Eye (tissue), 1 donor: ENCODE results near the gene COLEC11.
"Not testable (repeated sequence)": the region's sequence is repeated elsewhere in the genome, so short reads cannot be mapped to it uniquely, and the experiment has no call there.

Experiments used
- DNase-seq: peaks from one replicate; pipeline ENCODE4 v3.0.0-alpha.2; 2015

COLEC11 gene

GRCh38 chr2:3655871-3656761, 61.2 kb downstream of the COLEC11 start:
- DNase-seq, result no peak

DNA sequence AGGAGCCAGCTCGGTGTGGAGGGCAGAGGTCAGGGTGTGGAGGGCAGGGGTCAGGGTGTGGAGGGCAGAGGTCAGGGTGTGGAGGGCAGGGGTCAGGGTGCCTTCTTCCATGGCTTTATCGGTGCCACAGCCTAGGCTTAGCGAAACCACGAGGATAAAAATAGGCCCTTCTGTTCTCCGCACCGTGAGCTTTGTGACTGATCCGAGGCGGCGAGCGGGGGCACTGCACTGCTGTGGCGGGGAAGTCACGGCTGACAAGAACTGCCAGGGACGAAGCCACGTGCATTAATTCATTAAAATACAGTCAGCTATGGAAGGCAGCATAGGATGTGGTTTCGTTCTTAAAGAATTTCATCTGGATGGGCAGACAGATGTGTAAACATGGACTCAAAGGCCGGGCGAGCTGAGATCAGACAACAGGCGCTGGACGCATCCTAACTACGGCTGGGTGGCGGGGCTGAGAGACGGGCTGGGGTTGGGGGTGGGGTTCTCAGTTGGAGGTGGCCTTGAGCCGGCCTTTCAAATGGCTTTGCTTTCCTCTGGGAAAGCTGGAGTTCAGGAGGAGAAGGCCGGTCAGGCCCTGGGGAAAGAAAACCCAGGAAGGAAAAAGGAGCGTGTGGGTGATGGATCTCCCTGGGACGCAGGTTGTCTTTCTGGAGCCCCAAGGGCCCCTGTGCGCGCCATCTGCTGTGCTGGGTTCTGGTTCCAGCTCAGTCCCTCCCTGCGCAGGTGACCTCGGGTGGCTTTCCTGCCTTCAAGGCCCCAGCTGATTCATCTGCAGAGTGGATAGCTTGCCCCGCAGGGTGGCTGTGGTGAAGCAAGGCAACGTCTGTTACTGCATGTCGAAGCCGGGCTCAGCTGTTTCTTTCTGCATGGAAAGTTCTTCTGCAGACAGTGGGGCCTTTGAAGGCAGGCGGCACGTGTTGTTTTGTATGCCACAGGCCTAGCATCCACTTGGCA, 62.1 kb downstream of the COLEC11 start:
- peak; percentile 85 for DNase-seq

GRCh38 chr2:3657881-3658280, 63.0 kb downstream of the COLEC11 start, which contains the start of gene ALLC:
Gene ALLC (plus strand): TSS chr2:3658200. CDS start chr2:3671158, 12,958 bp downstream.
- DNase-seq, result no peak

DNA sequence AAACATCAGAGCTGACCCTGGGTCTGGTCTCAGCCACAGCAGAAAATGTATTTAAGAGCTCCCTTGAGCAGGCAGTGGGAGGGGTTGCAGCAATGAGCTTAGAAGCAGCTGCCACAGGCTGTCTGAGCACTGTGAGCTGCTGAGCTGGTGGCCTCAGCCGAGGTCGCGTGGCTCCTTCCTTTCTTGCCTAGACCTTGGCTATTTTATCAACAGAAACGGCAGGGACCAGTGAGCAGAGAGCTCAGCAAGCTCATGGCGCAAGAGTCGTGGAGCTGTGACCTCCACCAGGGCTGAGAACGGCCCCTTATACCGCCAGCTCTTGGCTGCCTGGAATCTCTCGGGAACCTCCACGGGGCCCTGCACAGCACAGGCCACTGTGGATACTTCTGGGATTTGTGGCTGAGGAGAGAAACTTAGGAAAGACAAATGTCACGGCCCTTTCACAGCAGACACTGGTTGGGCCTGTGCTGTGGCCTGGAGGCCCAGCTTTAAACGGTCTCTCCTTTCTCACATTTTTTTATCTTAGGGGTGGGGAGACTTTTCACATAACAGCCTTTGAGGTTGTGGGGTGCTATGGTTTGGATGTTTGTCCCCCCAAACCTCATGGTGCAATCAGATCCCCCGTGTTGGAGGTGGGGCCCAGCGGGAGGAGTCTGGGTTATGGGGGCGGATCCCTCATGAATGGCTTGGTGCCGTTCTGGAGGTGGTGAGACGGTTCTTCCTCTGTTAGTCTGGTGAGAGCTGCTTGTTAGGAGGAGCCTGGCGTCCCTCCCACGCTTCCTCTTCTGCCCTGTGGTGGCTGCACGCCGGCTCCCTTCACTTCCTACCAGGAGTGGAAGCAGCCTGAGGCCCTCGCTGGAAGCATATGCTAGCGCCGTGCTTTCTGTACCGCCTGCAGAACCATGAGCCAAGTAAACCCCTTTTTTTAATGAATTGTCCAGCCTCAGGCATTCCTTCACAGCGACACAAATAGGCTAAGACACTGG, 64.8 kb downstream of the COLEC11 start:
- peak; percentile 70 for DNase-seq

DNA sequence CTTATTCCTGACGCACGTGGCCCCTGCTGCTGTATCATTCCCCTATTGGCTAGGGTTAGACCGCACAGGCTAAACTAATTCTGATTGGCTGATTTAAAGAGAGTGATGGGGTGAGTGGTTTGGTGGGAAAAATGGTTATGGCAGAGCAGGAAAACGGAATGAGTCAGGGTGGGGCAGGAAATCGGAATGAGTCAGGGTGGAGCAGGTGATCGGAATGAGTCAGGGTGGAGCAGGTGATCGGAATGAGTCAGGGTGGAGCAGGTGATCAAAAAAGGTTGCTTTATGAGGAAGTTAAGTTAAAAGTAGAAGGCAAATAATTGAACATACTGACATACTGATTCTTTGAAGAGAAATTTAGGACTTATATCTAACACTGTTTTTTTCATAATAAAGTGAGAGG, 65.7 kb downstream of the COLEC11 start:
- DNase-seq, result not testable (repeated sequence)

DNA sequence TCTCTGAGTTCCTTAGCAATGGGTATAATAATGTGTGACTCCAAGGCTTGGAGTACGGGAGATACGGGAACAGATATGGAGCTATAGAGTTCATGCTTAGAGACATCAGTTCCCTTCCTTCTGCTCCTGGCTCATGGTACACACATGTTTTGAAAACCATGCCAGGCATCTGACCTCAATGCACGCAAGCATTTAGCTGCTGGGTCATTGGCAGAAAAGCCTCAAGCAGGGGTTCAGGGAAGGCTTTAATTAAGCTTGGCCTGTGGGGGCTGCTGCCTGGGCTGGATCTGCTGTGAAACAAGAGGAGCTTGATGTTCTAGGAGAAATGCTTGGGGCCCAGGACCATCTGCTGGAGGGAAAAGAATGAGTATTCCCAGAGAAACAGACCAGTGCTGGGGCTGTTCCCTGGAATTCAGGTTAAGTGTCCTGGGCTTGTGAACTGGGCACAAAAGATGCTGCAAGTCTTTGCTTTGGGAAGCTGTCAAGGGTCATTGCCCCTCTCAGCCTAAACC, 66.3 kb downstream of the COLEC11 start:
- peak; percentile 36 for DNase-seq

GRCh38 chr2:3662239-3662638, 67.3 kb downstream of the COLEC11 start:
- no peak for DNase-seq

DNA sequence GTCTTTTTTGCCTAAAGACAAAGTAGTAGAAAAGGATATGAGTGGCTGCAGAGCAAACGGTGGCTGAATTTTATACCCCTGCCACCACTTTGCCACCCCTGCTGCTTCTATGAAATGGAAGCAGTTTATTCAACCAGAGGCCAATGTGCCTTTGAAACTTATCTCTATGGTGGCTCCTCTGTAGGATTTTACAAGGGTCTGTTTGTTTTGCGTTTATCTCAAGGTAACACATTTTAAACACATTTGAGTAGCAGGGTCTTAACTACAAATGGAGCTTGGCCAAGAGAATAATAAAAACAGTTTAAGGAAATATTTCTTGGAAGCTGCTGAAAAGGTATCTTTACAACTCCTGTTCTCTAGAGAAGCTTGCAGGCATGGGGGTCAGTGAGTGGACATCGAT, 69.2 kb downstream of the COLEC11 start:
- DNase-seq, result no peak

- no peak for DNase-seq
Measured at GRCh38 chr2:3664925-3665324, 70.0 kb downstream of the COLEC11 start.

- DNase-seq, result no peak
Measured at GRCh38 chr2:3665886-3666612, 71.1 kb downstream of the COLEC11 start.

GRCh38 chr2:3666613-3666975, 71.7 kb downstream of the COLEC11 start:
- no peak for DNase-seq

- no peak for DNase-seq
Measured at GRCh38 chr2:3667151-3667631, 72.3 kb downstream of the COLEC11 start.

- no peak for DNase-seq
Measured at GRCh38 chr2:3669656-3670055, 74.7 kb downstream of the COLEC11 start.

- no peak for DNase-seq
Measured at GRCh38 chr2:3670376-3670775, 75.5 kb downstream of the COLEC11 start.

GRCh38 chr2:3670941-3671340, 76.0 kb downstream of the COLEC11 start:
- DNase-seq, result no peak

DNA sequence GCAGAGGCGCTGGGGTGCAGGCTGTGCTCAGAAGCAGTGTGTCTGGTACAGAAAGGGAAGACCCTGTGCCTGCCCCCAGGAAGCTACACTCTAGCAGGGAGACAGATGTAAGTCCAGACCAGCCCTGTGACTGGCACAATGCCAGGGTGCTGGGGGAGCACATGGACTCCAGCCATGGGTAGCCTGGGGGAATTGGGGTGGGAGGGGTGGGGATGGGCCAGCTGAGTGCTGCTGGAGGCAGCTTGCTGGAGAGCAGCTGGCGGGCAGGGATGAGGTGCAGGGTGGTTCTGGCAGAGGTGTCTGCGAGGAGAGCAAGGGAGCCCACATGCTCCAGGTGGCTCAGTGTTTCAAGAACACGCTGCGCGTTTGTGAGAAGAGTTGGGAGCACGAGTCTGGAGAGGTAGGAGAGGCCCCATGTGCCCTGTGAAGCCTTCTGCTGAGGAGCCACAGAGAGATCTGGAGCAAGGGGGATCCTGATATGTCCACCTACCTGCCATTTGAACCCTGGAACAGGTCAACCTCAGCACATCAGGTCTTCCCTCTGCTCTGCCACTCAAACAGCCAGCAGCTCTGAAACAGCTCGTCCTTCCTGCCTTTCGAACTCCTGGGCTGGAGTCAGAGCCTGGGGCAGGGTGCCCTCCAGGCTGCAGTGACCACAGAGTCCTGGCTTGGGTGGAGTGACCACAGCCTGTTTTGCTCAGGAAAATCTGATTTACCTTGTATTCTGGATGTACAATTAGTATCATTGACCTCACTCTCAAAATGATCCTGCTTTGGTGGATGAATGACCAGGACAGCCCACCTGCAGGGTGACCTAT, 78.2 kb downstream of the COLEC11 start:
- DNase-seq, result no peak

DNA sequence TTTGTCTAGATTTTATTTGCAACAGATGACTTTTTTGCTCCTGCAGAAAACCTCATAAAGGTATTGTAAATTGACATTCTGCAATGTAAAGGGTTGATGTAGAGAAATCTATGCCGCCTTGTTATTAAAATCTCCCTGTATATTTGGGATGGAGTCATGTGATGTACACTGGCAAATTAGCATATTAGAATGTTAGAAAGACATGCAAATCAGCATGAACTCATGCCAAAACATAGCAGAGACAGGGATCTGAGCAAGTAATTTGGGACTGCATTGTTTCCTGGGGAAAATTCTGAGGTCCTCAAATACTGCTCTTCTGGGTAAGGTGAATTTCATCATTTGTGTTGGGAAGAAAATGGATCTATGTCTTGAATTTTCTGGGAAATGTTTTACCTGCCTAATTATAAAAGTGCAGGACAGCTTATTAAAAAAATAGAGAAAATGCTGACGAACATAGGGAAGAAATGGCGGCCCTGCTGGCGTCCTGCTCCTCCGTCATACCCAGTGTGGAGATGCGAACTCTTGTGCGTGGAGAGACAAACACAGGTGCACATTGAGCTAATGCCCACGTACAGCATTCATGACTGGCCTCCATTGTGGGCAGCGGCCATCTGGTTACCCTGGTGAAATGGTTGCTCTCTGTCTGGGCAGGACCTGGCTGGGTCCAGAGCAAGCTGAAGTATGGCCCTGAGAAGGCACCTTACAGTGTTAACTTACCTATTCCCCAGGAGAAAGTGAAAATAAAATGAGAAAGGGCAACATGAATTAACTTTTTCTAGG, 79.3 kb downstream of the COLEC11 start:
- no peak for DNase-seq

DNA sequence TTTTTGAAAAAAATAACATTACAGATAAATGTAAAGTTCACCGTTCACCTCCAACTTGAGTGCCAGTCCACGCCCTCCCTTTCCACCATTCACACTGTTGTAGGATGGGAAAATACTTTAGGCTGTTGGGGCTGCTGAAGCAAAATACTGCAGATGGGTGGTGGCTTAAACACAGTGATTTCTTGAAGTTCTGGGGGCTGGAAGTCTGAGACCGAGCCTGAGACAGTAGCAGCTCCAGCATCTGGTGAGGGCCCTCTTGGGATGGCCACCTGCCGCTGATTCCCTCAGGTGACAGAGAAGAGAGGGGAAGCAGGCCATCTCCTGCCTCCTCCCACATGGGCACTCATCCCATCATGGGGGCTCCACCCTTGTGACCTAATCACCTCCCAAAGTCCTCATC, 80.8 kb downstream of the COLEC11 start:
- no peak for DNase-seq

- DNase-seq, result no peak
Measured at GRCh38 chr2:3677436-3677835, 82.5 kb downstream of the COLEC11 start.

DNA sequence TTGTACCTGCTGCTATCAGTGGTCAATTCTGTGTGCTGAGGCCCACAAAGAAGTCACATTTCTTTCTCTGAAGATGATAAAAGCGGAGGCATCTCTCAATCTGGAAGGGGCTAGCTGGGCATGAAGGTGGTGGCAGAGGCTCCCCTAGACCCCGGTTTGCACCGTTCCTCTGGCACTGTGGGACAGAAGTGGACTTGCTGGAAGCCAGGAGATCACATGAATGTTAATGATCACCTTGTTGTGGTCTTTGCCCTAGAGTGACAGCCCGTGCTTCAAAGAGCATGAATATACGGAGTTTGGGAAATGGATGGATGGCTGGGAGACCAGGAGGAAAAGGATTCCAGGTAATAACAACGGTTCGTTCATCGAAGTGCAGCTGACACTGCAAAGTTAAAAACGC, 83.3 kb downstream of the COLEC11 start:
- DNase-seq, result no peak
